Memory B cell (primary cell): ENCODE measurements around the gene SDHA.
"Not testable (repeated sequence)": the region's sequence is repeated elsewhere in the genome, so short reads cannot be mapped to it uniquely, and the experiment has no call there.

Source experiments
- ATAC-seq: fragments of 150-1000 bp; cut with Tn5 transposase; 2 replicates; pipeline ENCODE4 v1.10.0; 2021; ENCODE audit warnings: low read depth, mild to moderate bottlenecking, moderate library complexity
- DNase-seq, 2 donors: peaks; one replicate each; pipeline ENCODE4 v3.0.0; 2022; ENCODE audit warnings: low spot score in 2 of 2
- H3K27ac Mint-ChIP-seq: one replicate; pipeline ENCODE4 v1.8.0; 2022; ENCODE audit warnings: mild to moderate bottlenecking, moderate library complexity, mixed read lengths
- H3K27me3 Mint-ChIP-seq: one replicate; pipeline ENCODE4 v1.8.0; 2022; ENCODE audit warnings: mixed read lengths
- H3K36me3 Mint-ChIP-seq: one replicate; pipeline ENCODE4 v1.8.0; 2022; ENCODE audit warnings: mild to moderate bottlenecking, mixed read lengths
- H3K4me1 Mint-ChIP-seq: one replicate; pipeline ENCODE4 v1.8.0; 2022; ENCODE audit warnings: mixed read lengths
- H3K4me3 Mint-ChIP-seq: one replicate; pipeline ENCODE4 v1.8.0; 2022; ENCODE audit warnings: mild to moderate bottlenecking, moderate library complexity, mixed read lengths
- H3K9me3 Mint-ChIP-seq: one replicate; pipeline ENCODE4 v1.8.0; 2022; ENCODE audit warnings: mixed read lengths

Gene SDHA

GRCh38 chr5:215256-215655 is 2.9 kb upstream of the SDHA start:
- peaks cover 33% of the 10 kb centered on the region for H3K4me1 Mint-ChIP-seq
- not testable (repeated sequence) for H3K27ac Mint-ChIP-seq, H3K27me3 Mint-ChIP-seq, ATAC-seq, H3K9me3 Mint-ChIP-seq, DNase-seq
- H3K36me3 Mint-ChIP-seq: peaks cover 11% of the 10 kb centered on the region
- peak overlapping the region; percentile 39 for H3K4me3 Mint-ChIP-seq

GRCh38 chr5:216076-216475 is 2.0 kb upstream of the SDHA start:
- H3K36me3 Mint-ChIP-seq: peaks cover 11% of the 10 kb centered on the region
- H3K27me3 Mint-ChIP-seq, ATAC-seq, H3K9me3 Mint-ChIP-seq, DNase-seq, H3K27ac Mint-ChIP-seq: not testable (repeated sequence)
- peaks cover 31% of the 10 kb centered on the region for H3K4me1 Mint-ChIP-seq
- peak overlapping the region; percentile 53 for H3K4me3 Mint-ChIP-seq

GRCh38 chr5:218457-219291 is 554 bp downstream of the SDHA start:
- DNase-seq (peak; percentile 9 to 23), ATAC-seq (no peak)
- H3K4me1 Mint-ChIP-seq: peaks cover 39% of the 10 kb centered on the region
- H3K27me3 Mint-ChIP-seq: no peaks in the 10 kb centered on the region
- H3K9me3 Mint-ChIP-seq: no peaks in the 10 kb centered on the region
- peak overlapping the region; percentile 91 for H3K27ac Mint-ChIP-seq
- peaks cover 8% of the 10 kb centered on the region for H3K36me3 Mint-ChIP-seq
- peak overlapping the region; percentile 91 for H3K4me3 Mint-ChIP-seq

- no peak for DNase-seq
- Mint-ChIP-seq H3K9me3 (no peaks in the 10 kb centered on the region), H3K4me3 (peak overlapping the region; percentile 91), H3K4me1 (peaks cover 31% of the 10 kb centered on the region), H3K27me3 (no peaks in the 10 kb centered on the region), H3K27ac (peak overlapping the region; percentile 82), H3K36me3 (peaks cover 4% of the 10 kb centered on the region)
- no peak for ATAC-seq
Measured at GRCh38 chr5:219460-219863, 1.3 kb downstream of the SDHA start.

GRCh38 chr5:219991-220390 is 1.9 kb downstream of the SDHA start:
- no peak for DNase-seq
- Mint-ChIP-seq H3K36me3 (peaks cover 8% of the 10 kb centered on the region), H3K27me3 (no peaks in the 10 kb centered on the region), H3K4me3 (peak overlapping the region; percentile 91), H3K9me3 (no peaks in the 10 kb centered on the region), H3K4me1 (peaks cover 28% of the 10 kb centered on the region), H3K27ac (peak overlapping the region; percentile 82)
- no peak for ATAC-seq

GRCh38 chr5:222951-223715 is 5.0 kb downstream of the SDHA start:
- H3K27me3 Mint-ChIP-seq, DNase-seq, H3K27ac Mint-ChIP-seq, ATAC-seq, H3K4me3 Mint-ChIP-seq, H3K9me3 Mint-ChIP-seq: not testable (repeated sequence)
- Mint-ChIP-seq H3K36me3 (peaks cover 22% of the 10 kb centered on the region), H3K4me1 (peaks cover 14% of the 10 kb centered on the region)

GRCh38 chr5:223791-224190 is 5.7 kb downstream of the SDHA start:
- H3K4me3 Mint-ChIP-seq: no peak overlapping the region
- H3K27me3 Mint-ChIP-seq: no peaks in the 10 kb centered on the region
- DNase-seq (no peak), ATAC-seq (no peak)
- H3K4me1 Mint-ChIP-seq: peaks cover 14% of the 10 kb centered on the region
- no peak overlapping the region for H3K27ac Mint-ChIP-seq
- H3K36me3 Mint-ChIP-seq: peaks cover 23% of the 10 kb centered on the region
- no peaks in the 10 kb centered on the region for H3K9me3 Mint-ChIP-seq

- peaks cover 29% of the 10 kb centered on the region for H3K36me3 Mint-ChIP-seq
- peak overlapping the region; percentile 11 for H3K4me3 Mint-ChIP-seq
Measured at GRCh38 chr5:225334-225733, 7.2 kb downstream of the SDHA start.

GRCh38 chr5:227375-227774 is 9.3 kb downstream of the SDHA start:
- not testable (repeated sequence) for ATAC-seq, H3K4me3 Mint-ChIP-seq, H3K4me1 Mint-ChIP-seq, DNase-seq, H3K9me3 Mint-ChIP-seq, H3K27me3 Mint-ChIP-seq, H3K27ac Mint-ChIP-seq
- peaks cover 35% of the 10 kb centered on the region for H3K36me3 Mint-ChIP-seq

More at GRCh38 chr5:225334-225733, 7.2 kb downstream of the SDHA start:
- ATAC-seq (no peak), DNase-seq (no peak)
- no peaks in the 10 kb centered on the region for H3K9me3 Mint-ChIP-seq
- no peaks in the 10 kb centered on the region for H3K27me3 Mint-ChIP-seq
- H3K27ac Mint-ChIP-seq: no peak overlapping the region
- H3K4me1 Mint-ChIP-seq: peaks cover 9% of the 10 kb centered on the region

GRCh38 chr5:228886-229285 is 10.8 kb downstream of the SDHA start:
- H3K4me3 Mint-ChIP-seq: no peak overlapping the region
- no peaks in the 10 kb centered on the region for H3K9me3 Mint-ChIP-seq
- H3K4me1 Mint-ChIP-seq: no peaks in the 10 kb centered on the region
- H3K27me3 Mint-ChIP-seq: no peaks in the 10 kb centered on the region
- peaks cover 40% of the 10 kb centered on the region for H3K36me3 Mint-ChIP-seq
- DNase-seq: no peak
- no peak overlapping the region for H3K27ac Mint-ChIP-seq
- ATAC-seq: no peak

- Mint-ChIP-seq H3K4me3 (no peak overlapping the region), H3K36me3 (peaks cover 34% of the 10 kb centered on the region), H3K27me3 (no peaks in the 10 kb centered on the region), H3K4me1 (no peaks in the 10 kb centered on the region), H3K9me3 (no peaks in the 10 kb centered on the region), H3K27ac (no peak overlapping the region)
- DNase-seq (no peak), ATAC-seq (no peak)
Measured at GRCh38 chr5:230711-231110, 12.6 kb downstream of the SDHA start.

- no peak overlapping the region for H3K4me3 Mint-ChIP-seq
- no peak overlapping the region for H3K27ac Mint-ChIP-seq
- ATAC-seq (no peak), DNase-seq (no peak)
- no peaks in the 10 kb centered on the region for H3K27me3 Mint-ChIP-seq
- no peaks in the 10 kb centered on the region for H3K4me1 Mint-ChIP-seq
- no peaks in the 10 kb centered on the region for H3K9me3 Mint-ChIP-seq
- H3K36me3 Mint-ChIP-seq: peaks cover 32% of the 10 kb centered on the region
Measured at GRCh38 chr5:231661-232060, 13.5 kb downstream of the SDHA start.

GRCh38 chr5:233426-233825 is 15.3 kb downstream of the SDHA start:
- not testable (repeated sequence) for H3K27ac Mint-ChIP-seq, H3K9me3 Mint-ChIP-seq, H3K4me1 Mint-ChIP-seq, H3K4me3 Mint-ChIP-seq, ATAC-seq, H3K27me3 Mint-ChIP-seq, DNase-seq
- H3K36me3 Mint-ChIP-seq: peaks cover 27% of the 10 kb centered on the region

GRCh38 chr5:234450-234849 is 16.3 kb downstream of the SDHA start:
- Mint-ChIP-seq H3K4me3 (no peak overlapping the region), H3K27me3 (no peaks in the 10 kb centered on the region), H3K36me3 (peaks cover 20% of the 10 kb centered on the region), H3K27ac (no peak overlapping the region), H3K4me1 (no peaks in the 10 kb centered on the region), H3K9me3 (no peaks in the 10 kb centered on the region)
- DNase-seq (no peak), ATAC-seq (no peak)
